HUES64 (cell line): ENCODE data around the gene ZNF583.

Experiments
- H3K27ac ChIP-seq: 2 replicates; pipeline ENCODE4 v1.7.0; 2013; ENCODE audit warnings: low read depth, low read length, inconsistent platforms
- H3K27me3 ChIP-seq: 2 replicates; pipeline ENCODE4 v1.6.1; 2013; ENCODE audit warnings: mild to moderate bottlenecking, low read length; ENCODE audit not compliant: insufficient read depth
- H3K36me3 ChIP-seq: 2 replicates; pipeline ENCODE4 v1.6.1; 2013; ENCODE audit warnings: mild to moderate bottlenecking, low read length; ENCODE audit not compliant: insufficient read depth
- H3K4me1 ChIP-seq: 2 replicates; pipeline ENCODE4 v1.6.1; 2013; ENCODE audit warnings: mild to moderate bottlenecking, low read length, moderate library complexity; ENCODE audit not compliant: insufficient read depth
- H3K4me3 ChIP-seq: 2 replicates; pipeline ENCODE4 v1.5.1; 2013; ENCODE audit warnings: mild to moderate bottlenecking, low read length, moderate library complexity
- H3K9ac ChIP-seq: 2 replicates; pipeline ENCODE4 v1.6.1; 2013; ENCODE audit warnings: mild to moderate bottlenecking, low read depth, low read length
- H3K9me3 ChIP-seq: 2 replicates; pipeline ENCODE4 v1.6.1; 2013; ENCODE audit warnings: low read depth, low read length; ENCODE audit not compliant: insufficient read depth
- WGBS: fragments of 150-250, 120-280 bp; methylation state at CpG from one replicate; pipeline ENCODE4 v1.1.7; 2013; ENCODE audit warnings: missing lambda C conversion rate; 5-methylcytosine and 5-hydroxymethylcytosine counted together

The ZNF583 gene

DNA sequence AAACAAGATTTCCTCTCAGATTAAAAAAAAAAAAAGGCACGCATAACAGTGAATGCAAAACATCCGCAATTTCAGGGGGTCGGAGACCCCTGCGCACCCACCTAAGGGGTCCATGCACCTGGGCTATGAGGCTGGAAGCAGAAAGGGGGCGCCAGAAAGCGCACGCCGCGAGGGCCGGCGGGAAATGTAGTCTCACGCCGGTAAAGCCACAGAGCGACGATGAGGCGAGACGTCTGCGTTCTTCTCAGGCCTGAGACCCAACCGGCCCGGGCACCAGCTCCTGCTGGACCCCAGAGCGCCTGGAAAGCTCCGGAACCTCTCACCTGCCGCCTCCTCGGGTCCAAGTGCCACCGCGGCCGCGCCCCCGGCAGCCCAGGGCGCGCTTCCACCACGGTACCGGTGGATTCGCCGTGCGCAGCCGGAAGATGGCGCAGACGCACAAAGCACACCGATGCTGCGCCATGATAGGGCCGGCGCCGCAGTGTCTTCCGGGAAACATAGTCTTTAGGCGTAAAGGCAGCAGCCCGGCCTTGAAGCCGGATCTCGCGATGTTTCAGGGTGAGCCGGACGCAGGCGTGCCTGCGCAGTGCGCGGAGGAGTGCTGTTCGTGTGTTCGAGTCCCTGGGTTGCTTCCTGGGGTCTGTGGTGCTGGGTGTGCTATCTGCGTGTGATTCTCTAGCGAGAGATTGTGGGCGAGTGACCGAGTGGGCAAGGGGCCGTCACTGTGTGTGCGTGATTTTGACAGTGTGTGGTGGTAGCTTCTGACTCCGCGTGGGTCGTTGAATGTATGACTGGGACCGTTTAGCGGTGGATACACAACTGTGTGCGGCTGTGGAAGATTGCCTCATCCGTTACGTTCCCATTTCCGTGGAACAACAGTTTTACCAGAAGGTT is 10.8 kb upstream of the ZNF583 start, which contains the start of gene ZNF582:
Gene ZNF582 (minus strand): TSS at position 416 of the 894 bp plus-strand sequence. CDS start 1,782 bp downstream, outside the sequence.
- Histone ChIP-seq H3K27ac (peak within 1 kb of the TSS; percentile 96), H3K9me3 (peaks cover 24% of the 10 kb centered on the region; the same call in 1 of the 2 replicates), H3K4me1 (no peaks in the 10 kb centered on the region), H3K36me3 (peaks cover 35% of the 10 kb centered on the region), H3K4me3 (peak within 1 kb of the TSS; percentile 72), H3K27me3 (no peaks in the 10 kb centered on the region), H3K9ac (peak within 1 kb of the TSS; percentile 98)
- WGBS: 7% methylated on average over 73 of the region's 73 CpGs

DNA sequence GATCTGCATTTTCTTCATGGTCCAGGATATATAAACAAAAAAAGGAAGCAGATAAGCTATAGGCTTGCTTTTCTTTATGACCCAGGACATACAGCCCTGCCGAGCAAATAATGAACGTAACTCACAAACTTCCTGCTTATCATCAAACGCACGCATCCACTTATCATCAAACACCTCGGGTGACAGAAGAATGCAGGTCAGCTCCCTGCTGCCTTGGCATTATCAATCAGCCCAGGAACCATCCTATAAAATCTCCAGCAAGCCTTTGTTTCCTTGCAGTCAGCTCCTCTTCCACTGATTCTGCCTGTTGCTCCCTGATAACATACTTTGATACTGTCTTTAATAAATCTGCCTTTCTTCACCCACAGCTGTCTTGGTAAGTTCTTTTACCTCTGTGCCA is 5.3 kb upstream of the ZNF583 start:
- Histone ChIP-seq H3K27me3 (no peaks in the 10 kb centered on the region), H3K4me1 (no peaks in the 10 kb centered on the region), H3K9ac (no peak overlapping the region), H3K36me3 (peaks cover 42% of the 10 kb centered on the region), H3K27ac (no peak overlapping the region), H3K9me3 (peaks cover 44% of the 10 kb centered on the region), H3K4me3 (no peak overlapping the region)
- WGBS: 98% methylated on average over 5 of the region's 5 CpGs

DNA sequence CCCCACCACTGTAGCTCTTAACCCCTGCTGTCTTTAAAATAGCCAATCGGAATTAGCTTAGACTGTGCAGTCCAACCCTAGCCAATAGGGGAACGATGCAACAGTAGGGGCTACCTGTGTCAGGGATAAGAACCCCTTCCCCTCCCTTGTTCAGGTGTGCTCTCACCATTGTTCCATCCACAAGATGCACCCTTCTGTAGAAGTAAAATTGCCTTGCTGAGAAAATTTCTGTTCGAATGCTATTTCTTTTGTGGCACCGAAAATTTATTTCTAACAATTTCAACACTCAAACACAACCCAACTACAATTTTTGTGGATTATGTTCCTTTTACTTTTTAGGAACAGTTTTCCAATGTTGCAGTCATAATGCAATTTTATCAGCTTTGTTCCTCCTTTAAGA is 3.6 kb upstream of the ZNF583 start:
- Histone ChIP-seq H3K4me1 (no peaks in the 10 kb centered on the region), H3K4me3 (no peak overlapping the region), H3K36me3 (peaks cover 34% of the 10 kb centered on the region), H3K9me3 (peaks cover 33% of the 10 kb centered on the region), H3K27me3 (no peaks in the 10 kb centered on the region), H3K9ac (no peak overlapping the region), H3K27ac (no peak overlapping the region)
- 82% methylated on average over 4 of the region's 4 CpGs for WGBS

DNA sequence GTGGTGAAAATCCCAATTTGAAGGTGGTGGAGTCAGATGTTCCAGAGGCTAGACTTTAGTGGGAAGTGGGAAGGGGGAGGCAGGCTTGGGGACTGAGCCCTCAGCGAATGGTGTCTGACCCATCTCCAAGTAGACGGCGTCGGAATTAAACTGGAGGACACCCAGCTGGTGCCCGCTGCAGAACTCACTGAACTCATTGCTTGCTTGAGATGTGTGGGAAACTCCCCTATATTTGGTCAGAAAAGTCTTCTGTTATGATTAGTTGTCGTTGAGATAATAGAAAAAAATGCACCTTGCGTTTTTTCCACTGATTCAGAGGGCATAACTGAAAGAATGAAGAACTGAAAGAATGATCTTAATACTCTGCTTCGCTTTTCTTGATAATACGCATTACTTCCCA is 871 bp upstream of the ZNF583 start:
- no peaks in the 10 kb centered on the region for H3K27me3 ChIP-seq
- H3K27ac ChIP-seq: no peak overlapping the region
- peaks cover 32% of the 10 kb centered on the region for H3K36me3 ChIP-seq
- H3K9ac ChIP-seq: peak overlapping the region; percentile 89
- peak overlapping the region; percentile 83 for H3K4me3 ChIP-seq
- no peaks in the 10 kb centered on the region for H3K4me1 ChIP-seq
- WGBS: 72% methylated on average over 9 of the region's 9 CpGs
- peaks cover 48% of the 10 kb centered on the region for H3K9me3 ChIP-seq

DNA sequence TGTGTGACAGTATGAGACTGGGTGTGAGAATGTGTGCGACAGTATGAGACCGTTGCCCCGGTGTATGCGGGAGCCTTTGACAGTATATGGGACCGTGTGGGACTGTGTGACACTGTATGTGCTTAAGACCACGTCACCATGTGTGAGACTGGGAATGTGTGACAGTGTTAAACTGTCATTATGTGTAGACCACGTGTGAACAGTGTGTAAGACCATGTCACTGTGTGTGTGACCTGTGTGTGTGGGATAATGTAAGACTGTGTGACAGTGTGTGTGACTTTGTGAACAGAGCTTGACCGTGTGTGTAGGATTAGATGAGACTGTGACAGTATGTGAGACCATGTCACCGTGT is 549 bp downstream of the ZNF583 start:
- Histone ChIP-seq H3K27ac (no peak overlapping the region), H3K36me3 (peaks cover 32% of the 10 kb centered on the region), H3K27me3 (no peaks in the 10 kb centered on the region), H3K9ac (peak overlapping the region; percentile 89), H3K4me1 (no peaks in the 10 kb centered on the region), H3K9me3 (peaks cover 54% of the 10 kb centered on the region), H3K4me3 (peak overlapping the region; percentile 83)
- 81% methylated on average over 9 of the region's 9 CpGs for WGBS

DNA sequence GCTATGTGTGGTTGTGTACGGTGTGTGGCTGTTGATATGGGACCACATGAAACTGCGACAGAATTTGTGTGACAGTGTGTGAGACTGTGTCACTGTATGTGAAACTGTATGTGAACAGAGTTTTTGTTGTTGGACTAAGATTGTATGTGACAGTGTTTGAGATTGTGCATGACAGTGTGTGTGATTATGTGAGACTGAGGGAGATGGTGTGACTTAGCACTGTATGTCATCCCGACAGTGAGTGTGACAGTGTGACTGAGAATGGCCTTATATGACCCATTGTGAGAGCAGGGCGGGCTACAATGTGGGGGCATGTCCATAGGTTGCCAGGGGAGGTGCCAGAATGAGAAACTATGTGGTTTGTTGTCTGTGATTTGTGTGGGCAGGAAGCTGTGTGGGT is 930 bp downstream of the ZNF583 start:
- WGBS: 93% methylated on average over 4 of the region's 4 CpGs

DNA sequence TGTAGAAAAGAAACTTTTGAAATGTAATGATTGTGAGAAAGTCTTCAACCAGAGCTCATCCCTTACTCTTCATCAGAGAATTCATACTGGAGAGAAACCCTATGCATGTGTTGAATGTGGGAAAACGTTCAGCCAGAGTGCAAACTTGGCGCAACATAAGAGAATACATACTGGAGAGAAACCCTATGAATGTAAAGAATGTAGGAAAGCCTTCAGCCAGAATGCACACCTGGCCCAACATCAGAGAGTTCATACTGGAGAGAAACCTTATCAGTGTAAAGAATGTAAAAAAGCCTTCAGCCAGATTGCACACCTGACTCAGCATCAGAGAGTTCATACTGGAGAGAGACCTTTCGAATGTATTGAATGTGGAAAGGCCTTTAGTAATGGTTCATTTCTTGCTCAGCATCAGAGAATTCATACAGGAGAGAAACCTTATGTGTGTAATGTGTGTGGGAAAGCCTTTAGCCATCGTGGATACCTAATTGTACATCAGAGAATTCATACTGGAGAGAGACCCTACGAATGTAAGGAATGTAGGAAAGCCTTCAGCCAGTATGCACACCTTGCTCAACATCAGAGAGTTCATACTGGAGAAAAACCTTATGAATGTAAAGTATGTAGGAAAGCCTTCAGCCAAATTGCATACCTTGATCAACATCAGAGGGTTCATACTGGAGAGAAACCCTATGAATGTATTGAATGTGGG is 19.3 kb downstream of the ZNF583 start:
- no peaks in the 10 kb centered on the region for H3K27me3 ChIP-seq
- H3K9ac ChIP-seq: no peak overlapping the region
- H3K27ac ChIP-seq: no peak overlapping the region
- H3K4me1 ChIP-seq: no peaks in the 10 kb centered on the region
- WGBS: 93% methylated on average over 5 of the region's 5 CpGs
- peaks cover 34% of the 10 kb centered on the region for H3K36me3 ChIP-seq
- no peak overlapping the region for H3K4me3 ChIP-seq
- peaks cover 98% of the 10 kb centered on the region for H3K9me3 ChIP-seq

More for the DNA sequence above, 930 bp downstream of the ZNF583 start:
- Histone ChIP-seq H3K4me1 (no peaks in the 10 kb centered on the region), H3K9ac (no peak overlapping the region), H3K4me3 (peak overlapping the region; percentile 83), H3K9me3 (peaks cover 54% of the 10 kb centered on the region), H3K36me3 (peaks cover 32% of the 10 kb centered on the region), H3K27ac (no peak overlapping the region), H3K27me3 (no peaks in the 10 kb centered on the region)

DNA sequence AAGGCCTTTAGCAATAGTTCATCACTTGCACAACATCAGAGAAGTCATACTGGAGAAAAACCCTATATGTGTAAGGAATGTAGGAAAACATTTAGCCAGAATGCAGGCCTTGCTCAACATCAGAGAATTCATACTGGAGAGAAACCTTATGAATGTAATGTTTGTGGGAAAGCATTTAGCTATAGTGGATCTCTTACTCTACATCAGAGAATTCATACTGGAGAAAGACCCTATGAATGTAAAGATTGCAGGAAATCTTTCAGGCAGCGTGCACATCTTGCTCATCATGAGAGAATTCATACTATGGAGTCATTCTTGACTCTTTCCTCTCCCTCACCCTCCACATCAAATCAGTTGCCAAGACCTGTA is 19.8 kb downstream of the ZNF583 start:
- Histone ChIP-seq H3K36me3 (peaks cover 34% of the 10 kb centered on the region), H3K4me3 (no peak overlapping the region), H3K9ac (no peak overlapping the region), H3K27me3 (no peaks in the 10 kb centered on the region), H3K4me1 (no peaks in the 10 kb centered on the region), H3K27ac (no peak overlapping the region), H3K9me3 (peaks cover 98% of the 10 kb centered on the region)
- WGBS: 85% methylated on average over 1 of the region's 1 CpG

DNA sequence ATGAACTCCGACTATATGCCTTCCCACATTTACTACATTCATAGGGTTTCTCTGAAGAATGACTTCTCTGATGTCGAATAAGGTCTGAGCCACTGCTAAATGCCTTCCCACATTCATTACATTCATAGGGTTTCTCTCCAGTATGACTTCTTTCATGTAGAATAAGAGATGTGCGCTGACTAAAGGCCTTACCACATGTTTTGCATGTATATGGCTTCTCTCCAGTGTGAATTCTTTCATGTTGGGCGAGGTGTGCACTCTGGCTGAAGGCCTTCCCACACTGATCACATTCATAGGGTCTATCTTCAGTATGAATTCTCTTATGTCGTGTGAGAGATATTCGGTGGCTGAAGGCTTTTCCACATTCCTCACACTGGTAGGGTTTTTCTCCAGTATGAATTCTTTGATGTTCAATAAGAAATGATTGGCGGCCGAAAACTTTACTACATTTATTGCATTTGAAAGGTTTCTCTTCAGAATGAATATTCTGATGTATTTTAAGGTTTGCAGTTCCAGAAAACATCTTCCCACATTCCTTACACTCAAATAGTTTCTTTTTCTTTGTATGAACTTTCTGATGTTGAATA is 37.2 kb downstream of the ZNF583 start:
- Histone ChIP-seq H3K4me1 (no peaks in the 10 kb centered on the region), H3K9me3 (peaks cover 83% of the 10 kb centered on the region), H3K36me3 (peaks cover 37% of the 10 kb centered on the region), H3K27me3 (no peaks in the 10 kb centered on the region), H3K27ac (no peak overlapping the region), H3K4me3 (no peak overlapping the region), H3K9ac (no peak overlapping the region)
- WGBS: 80% methylated on average over 4 of the region's 8 CpGs

DNA sequence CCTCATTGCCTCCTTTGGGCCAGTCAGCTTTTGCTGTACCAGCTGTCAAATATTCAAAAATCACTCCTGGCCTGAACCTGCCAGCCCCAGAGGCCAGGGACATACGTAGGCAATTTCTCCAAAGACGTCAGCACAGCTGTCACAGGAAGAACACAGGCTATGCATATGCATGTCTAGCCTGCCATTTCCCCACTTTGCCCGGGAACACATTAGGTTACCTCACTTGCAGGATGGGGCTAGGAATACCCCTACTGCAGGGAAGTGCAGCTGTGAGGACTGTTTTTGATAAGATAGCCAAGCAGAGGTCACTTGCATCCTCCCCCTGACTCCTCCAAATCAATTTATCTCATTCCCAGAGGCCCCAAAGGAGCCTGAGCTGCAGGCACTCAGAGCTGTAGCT is 70.2 kb downstream of the ZNF583 start:
- Histone ChIP-seq H3K36me3 (peaks cover 24% of the 10 kb centered on the region), H3K4me3 (no peak overlapping the region), H3K4me1 (no peaks in the 10 kb centered on the region), H3K9me3 (peaks cover 46% of the 10 kb centered on the region), H3K9ac (no peak overlapping the region), H3K27ac (no peak overlapping the region), H3K27me3 (no peaks in the 10 kb centered on the region)
- WGBS: 73% methylated on average over 3 of the region's 3 CpGs

DNA sequence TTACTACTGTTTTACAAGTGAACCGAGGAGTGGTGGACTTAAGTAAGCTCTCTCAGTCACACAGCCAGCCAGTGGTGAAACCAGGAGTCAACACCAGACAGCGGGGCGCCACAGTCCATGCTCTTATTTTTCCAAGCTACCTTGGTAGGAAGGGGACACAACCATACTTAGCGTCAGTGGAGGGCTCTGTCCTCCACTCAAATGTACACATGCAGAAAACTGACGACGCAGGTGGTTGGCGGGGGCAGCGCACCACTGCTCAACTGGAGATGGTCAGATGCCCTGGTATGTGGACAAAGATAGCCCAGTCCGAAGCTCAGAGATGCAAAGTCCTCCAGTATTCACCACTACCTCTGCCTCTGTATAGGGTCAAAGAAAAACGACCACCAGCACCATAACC is 72.0 kb downstream of the ZNF583 start:
- no peaks in the 10 kb centered on the region for H3K27me3 ChIP-seq
- H3K9me3 ChIP-seq: peaks cover 41% of the 10 kb centered on the region
- H3K4me3 ChIP-seq: peak overlapping the region; percentile 73
- H3K27ac ChIP-seq: no peak overlapping the region
- peaks cover 12% of the 10 kb centered on the region for H3K36me3 ChIP-seq
- no peak overlapping the region for H3K9ac ChIP-seq
- WGBS: 90% methylated on average over 10 of the region's 10 CpGs
- no peaks in the 10 kb centered on the region for H3K4me1 ChIP-seq
